IMR-90 (cell line): ENCODE data around the gene DSC2. TPM values are rescaled to one million over a fixed set of nuclear protein-coding genes. Genes with fewer than 3 reads are reported as not detected.
A peak's percentile ranks its signal among the peaks of the same experiment; 100 is the strongest.

Experiments used
- ATAC-seq: fragments of 200-7000 bp; cut with Tn5 transposase; 2 replicates; pipeline ENCODE4 v1.9.1; 2020; ENCODE audit warnings: low read depth, mild to moderate bottlenecking, moderate library complexity
- BruUV-seq: library from RNA; stranded (reverse); fragments of 400-500 nt; replicated peaks from 2 replicates; lab custom pipeline; 2021; lab: Mats Ljungman, UMichigan
- CTCF ChIA-PET: fragments of 300-600 bp; formaldehyde crosslinking; extraction: SDS; loops from one replicate; lab custom pipeline; 2021; ENCODE audit warnings: antibody characterized with exemption; lab: Yijun Ruan, JAX
- POLR2A ChIA-PET: fragments of 300-600 bp; sonication (Branson Sonifier 250); formaldehyde crosslinking; loops from one replicate; lab custom pipeline; 2022; ENCODE audit warnings: antibody characterized with exemption; ENCODE audit not compliant: unreplicated experiment; lab: Charles Lee
- DNase-seq: peaks from one replicate; pipeline ENCODE4 v3.0.0; 2013
- H2AFZ ChIP-seq: replicated peaks from 2 replicates; pipeline ENCODE3; 2013; ENCODE audit warnings: low read length, mild to moderate bottlenecking; ENCODE audit not compliant: poor library complexity
- H2AK5ac ChIP-seq: 2 replicates; pipeline ENCODE4 v1.6.1; 2013; ENCODE audit warnings: low read depth, low read length, inconsistent platforms
- H2AK9ac ChIP-seq: replicated peaks from 2 replicates; pipeline ENCODE3; 2013; ENCODE audit warnings: mild to moderate bottlenecking, low read depth, low read length, moderate library complexity; ENCODE audit not compliant: poor library complexity
- H2BK120ac ChIP-seq: 2 replicates; pipeline ENCODE4 v1.6.1; 2013; ENCODE audit warnings: low read depth, low read length, inconsistent platforms
- H2BK15ac ChIP-seq: 3 replicates; pipeline ENCODE4 v1.6.1; 2013; ENCODE audit warnings: low read depth, low read length, inconsistent platforms
- H2BK20ac ChIP-seq: 2 replicates; pipeline ENCODE4 v1.6.1; 2013; ENCODE audit warnings: low read depth, mild to moderate bottlenecking, inconsistent platforms, low read length, moderate library complexity
- H2BK5ac ChIP-seq: 2 replicates; pipeline ENCODE4 v1.6.1; 2013; ENCODE audit warnings: mild to moderate bottlenecking, low read depth, low read length, inconsistent platforms; ENCODE audit not compliant: poor library complexity, severe bottlenecking
- H3K14ac ChIP-seq: replicated peaks from 2 replicates; pipeline ENCODE4 v1.6.1; 2013; ENCODE audit warnings: low read depth, low read length, inconsistent platforms
- H3K18ac ChIP-seq: 2 replicates; pipeline ENCODE4 v1.6.1; 2013; ENCODE audit warnings: low read depth, low read length, control low read depth
- H3K23ac ChIP-seq: 2 replicates; pipeline ENCODE4 v1.6.1; 2013; ENCODE audit warnings: low read depth, low read length, inconsistent platforms
- H3K27ac ChIP-seq: 2 replicates; pipeline ENCODE4 v1.5.1; 2013; ENCODE audit warnings: mild to moderate bottlenecking, control low read depth, low read length; ENCODE audit not compliant: insufficient read depth
- H3K27me3 ChIP-seq: 2 replicates; pipeline ENCODE4 v1.6.1; 2013; ENCODE audit warnings: low read length; ENCODE audit not compliant: control insufficient read depth, insufficient read depth
- H3K36me3 ChIP-seq: 2 replicates; pipeline ENCODE4 v1.6.1; 2013; ENCODE audit warnings: low read length, mixed read lengths; ENCODE audit not compliant: control insufficient read depth, insufficient read depth
- H3K4ac ChIP-seq: 2 replicates; pipeline ENCODE4 v1.6.1; 2013; ENCODE audit warnings: low read depth, low read length, inconsistent platforms
- H3K4me1 ChIP-seq: 2 replicates; pipeline ENCODE4 v1.6.1; 2013; ENCODE audit warnings: low read length, mixed read lengths; ENCODE audit not compliant: control insufficient read depth, insufficient read depth
- H3K4me2 ChIP-seq: 2 replicates; pipeline ENCODE4 v1.6.1; 2013; ENCODE audit warnings: low read depth, mild to moderate bottlenecking, control low read depth, low read length, moderate library complexity
- H3K4me3 ChIP-seq: 2 replicates; pipeline ENCODE4 v1.5.1; 2013; ENCODE audit warnings: low read depth, mild to moderate bottlenecking, control low read depth, low read length, moderate library complexity; ENCODE audit not compliant: insufficient read depth
- H3K56ac ChIP-seq: 2 replicates; pipeline ENCODE4 v1.6.1; 2013; ENCODE audit warnings: low read length, inconsistent platforms; ENCODE audit not compliant: insufficient read depth; ENCODE audit errors: extremely low read depth
- H3K79me1 ChIP-seq, 2 experiments: 2 replicates each; pipeline ENCODE4 v1.6.1; 2013; ENCODE audit warnings: low read length in 2 of 2, inconsistent platforms in 1 of 2, low read depth in 1 of 2
- H3K9ac ChIP-seq: 2 replicates; pipeline ENCODE4 v1.6.1; 2013; ENCODE audit warnings: low read depth, low read length, control low read depth
- H3K9me1 ChIP-seq: 2 replicates; pipeline ENCODE4 v1.6.1; 2013; ENCODE audit warnings: low read length, inconsistent platforms; ENCODE audit not compliant: insufficient read depth
- H3K9me3 ChIP-seq: 2 replicates; pipeline ENCODE4 v1.6.1; 2013; ENCODE audit warnings: low read length; ENCODE audit not compliant: control insufficient read depth, insufficient read depth
- H4K20me1 ChIP-seq: 2 replicates; pipeline ENCODE4 v1.6.1; 2013; ENCODE audit warnings: low read length, inconsistent platforms; ENCODE audit not compliant: insufficient read depth
- H4K5ac ChIP-seq: 2 replicates; pipeline ENCODE4 v1.6.1; 2013; ENCODE audit warnings: mild to moderate bottlenecking, low read depth, low read length, control low read depth
- H4K8ac ChIP-seq, 2 experiments: 2 replicates each; pipeline ENCODE4 v1.6.1; 2013; ENCODE audit warnings: low read depth in 2 of 2, low read length in 2 of 2, control low read depth in 1 of 2, inconsistent platforms in 1 of 2
- H4K91ac ChIP-seq: 2 replicates; pipeline ENCODE4 v1.6.1; 2013; ENCODE audit warnings: low read depth, low read length, inconsistent platforms; ENCODE audit not compliant: insufficient read depth
- BHLHE40 ChIP-seq: fragments of 150-350 bp; IDR thresholded peaks from 2 replicates; pipeline ENCODE4 v1.6.1; 2016; ENCODE audit warnings: mild to moderate bottlenecking, low read depth, low read length
- CEBPB ChIP-seq: IDR thresholded peaks from 2 replicates; pipeline ENCODE4 v1.6.1; 2012; ENCODE audit warnings: low read depth, low read length, improper control_type of control experiment
- CHD1 ChIP-seq: IDR thresholded peaks from 2 replicates; pipeline ENCODE4 v1.6.1; 2012; ENCODE audit warnings: low read depth, low read length, improper control_type of control experiment
- CTCF ChIP-seq: conservative IDR thresholded peaks from 2 replicates; pipeline ENCODE4 v1.5.1; 2012; ENCODE audit warnings: mild to moderate bottlenecking, low read depth, low read length, improper control_type of control experiment
- ELK1 ChIP-seq: fragments of 150-350 bp; IDR thresholded peaks from 2 replicates; pipeline ENCODE4 v1.6.1; 2016; ENCODE audit warnings: low read depth, mild to moderate bottlenecking, low read length, moderate library complexity, borderline replicate concordance
- FOS ChIP-seq: fragments of 150-350 bp; IDR thresholded peaks from 2 replicates; pipeline ENCODE4 v1.6.1; 2016; ENCODE audit warnings: low read depth, low read length
- MAFK ChIP-seq: IDR thresholded peaks from 2 replicates; pipeline ENCODE4 v1.6.1; 2012; ENCODE audit warnings: low read depth, low read length, improper control_type of control experiment
- MAZ ChIP-seq: IDR thresholded peaks from 2 replicates; pipeline ENCODE4 v1.6.1; 2012; ENCODE audit warnings: low read depth, mild to moderate bottlenecking, low read length, improper control_type of control experiment, moderate library complexity, borderline replicate concordance
- MXI1 ChIP-seq: IDR thresholded peaks from 2 replicates; pipeline ENCODE4 v1.6.1; 2012; ENCODE audit warnings: low read depth, mild to moderate bottlenecking, low read length, moderate library complexity, borderline replicate concordance
- NFE2L2 ChIP-seq: fragments of 150-350 bp; IDR thresholded peaks from 2 replicates; pipeline ENCODE4 v1.6.1; 2016; ENCODE audit warnings: low read depth, mild to moderate bottlenecking, low read length
- POLR2A ChIP-seq: IDR thresholded peaks from 2 replicates; pipeline ENCODE4 v1.6.1; 2012; ENCODE audit warnings: mild to moderate bottlenecking, low read depth, low read length
- RAD21 ChIP-seq: IDR thresholded peaks from 2 replicates; pipeline ENCODE4 v1.6.1; 2012; ENCODE audit warnings: low read length, improper control_type of control experiment
- RCOR1 ChIP-seq: IDR thresholded peaks from 2 replicates; pipeline ENCODE4 v1.6.1; 2012; ENCODE audit warnings: mild to moderate bottlenecking, low read length, improper control_type of control experiment; ENCODE audit not compliant: insufficient replicate concordance
- RFX5 ChIP-seq: IDR thresholded peaks from 2 replicates; pipeline ENCODE4 v1.8.0; 2012; ENCODE audit warnings: low read depth, mild to moderate bottlenecking, low read length, moderate library complexity
- SMC3 ChIP-seq: fragments of 150-350 bp; IDR thresholded peaks from 2 replicates; pipeline ENCODE4 v1.6.1; 2016; ENCODE audit warnings: low read depth, mild to moderate bottlenecking, antibody characterized with exemption, low read length, moderate library complexity
- USF2 ChIP-seq: fragments of 150-350 bp; IDR thresholded peaks from 2 replicates; pipeline ENCODE4 v1.6.1; 2017; ENCODE audit warnings: mild to moderate bottlenecking, antibody characterized with exemption, low read length, low read depth
- WGBS, 2 experiments: methylation state at CpG; one replicate each; pipeline versions ENCODE4 v1.1.5 to v1.1.7; 2013; ENCODE audit warnings: missing lambda C conversion rate in 2 of 2; ENCODE audit not compliant: insufficient read length in 1 of 2; ENCODE audit errors: extremely low coverage in 2 of 2; 5-methylcytosine and 5-hydroxymethylcytosine counted together
- dilution Hi-C: fragments of 300-500 bp; cut with HindIII; formaldehyde crosslinking; loops from one replicate; pipeline ENCODE4 v1.14.3; 2018; ENCODE audit warnings: low sequenced_read_pairs; ENCODE audit not compliant: unreplicated experiment
- in situ Hi-C: fragments of 300-500 bp; cut with MboI; formaldehyde crosslinking; loops from 3 replicates; pipeline ENCODE4 v1.14.3; 2019; ENCODE audit warnings: low sequenced_read_pairs, inconsistent platforms, mixed read lengths
- intact Hi-C: fragments of 100-400 bp; cut with micrococcal nuclease; formaldehyde crosslinking; loops from 2 replicates; pipeline ENCODE4 v1.10.0; 2022
- polyA plus RNA-seq, 3 experiments: library from polyadenylated mRNA; depleted of rRNA; stranded (reverse); fragments of >200 nt; gene quantifications; 2 replicates each; pipeline ENCODE4 v1.2.3, GENCODE V29; 2012; ENCODE audit warnings: low replicate concordance in 1 of 3
- total RNA-seq: library from RNA; depleted of rRNA; stranded (reverse); fragments of >200 nt; gene quantifications from 2 replicates; pipeline ENCODE4 v1.2.3, GENCODE V29; 2012

Gene DSC2
- total and polyA plus RNA-seq, 2 of the 4 experiments (the other 2 are of a cell fraction): not detected

GRCh38 chr18:31042406-31043181 lies 59.6 kb downstream of the DSC2 start, which contains the start of gene DSC3:
Gene DSC3, minus strand, starts transcription at chr18:31042742. Its CDS starts 82 bp downstream, at chr18:31042660.
- no peak within 1 kb of the TSS for H2AK9ac ChIP-seq
- peak within 1 kb of the TSS; percentile 21; the same call in 1 of the 2 replicates for H3K4me2 ChIP-seq
- no peak within 1 kb of the TSS for H3K4ac ChIP-seq
- H3K79me1 ChIP-seq: no peaks in the 10 kb centered on the region
- no peak within 1 kb of the TSS for H3K27ac ChIP-seq
- no TSS peak for BruUV-seq
- H4K8ac ChIP-seq: no peak within 1 kb of the TSS
- no peaks in the 10 kb centered on the region for H4K20me1 ChIP-seq
- H2BK15ac ChIP-seq: no peak within 1 kb of the TSS
- no peak within 1 kb of the TSS for H3K9ac ChIP-seq
- H3K27me3 ChIP-seq: peaks cover 21% of the 10 kb centered on the region
- ChIA-PET CTCF (no interaction called here), POLR2A (no interaction called here)
- dilution Hi-C loops (no loop called here), in situ Hi-C loops (no loop called here), intact Hi-C loops (no loop called here)
- no peak within 1 kb of the TSS for H2BK5ac ChIP-seq
- peak within 1 kb of the TSS; percentile 21 for H2AFZ ChIP-seq
- H3K9me1 ChIP-seq: no peaks in the 10 kb centered on the region
- H3K23ac ChIP-seq: no peak within 1 kb of the TSS
- no peaks in the 10 kb centered on the region for H3K4me1 ChIP-seq
- H3K9me3 ChIP-seq: peaks cover 8% of the 10 kb centered on the region
- no peak within 1 kb of the TSS for H2BK20ac ChIP-seq
- H3K14ac ChIP-seq: no peak within 1 kb of the TSS
- no peak within 1 kb of the TSS for H4K91ac ChIP-seq
- H3K18ac ChIP-seq: no peak within 1 kb of the TSS
- no peak within 1 kb of the TSS for H3K56ac ChIP-seq
- 5% methylated on average over 45 of the region's 73 CpGs; no CpG with 5 or more reads in 1 of the 2 experiments for WGBS, 2 experiments
- DNase-seq: no peak
- ATAC-seq: peak; percentile 40
- no peaks in the 10 kb centered on the region for H3K36me3 ChIP-seq
- TF ChIP-seq SMC3: no peak
- no peak for TF ChIP-seq POLR2A
- no peak for TF ChIP-seq RAD21
- TF ChIP-seq ELK1: no peak
- TF ChIP-seq CEBPB: no peak
- no peak for TF ChIP-seq MAFK
- TF ChIP-seq RCOR1: no peak
- TF ChIP-seq USF2: no peak
- no peak for TF ChIP-seq FOS
- no peak for TF ChIP-seq CTCF
- no peak for TF ChIP-seq MXI1
- no peak for TF ChIP-seq MAZ
- TF ChIP-seq NFE2L2: no peak
- no peak for TF ChIP-seq BHLHE40
- TF ChIP-seq RFX5: no peak
- TF ChIP-seq CHD1: no peak
- H3K4me3 ChIP-seq: no peak within 1 kb of the TSS
- no peak within 1 kb of the TSS for H2BK120ac ChIP-seq
- no peak within 1 kb of the TSS for H4K5ac ChIP-seq
- no peak within 1 kb of the TSS for H2AK5ac ChIP-seq
